GM12878 (cell line): ENCODE results near the gene YY1. TPM values are rescaled to one million over a fixed set of nuclear protein-coding genes. Genes with fewer than 3 reads are reported as not detected.

ENCODE experiments used
- ATAC-seq: fragments of 200-7000 bp; cut with Tn5 transposase; 3 replicates; pipeline ENCODE4 v1.9.1; 2020; ENCODE audit warnings: mild to moderate bottlenecking, moderate library complexity
- BruUV-seq: library from RNA; stranded (reverse); fragments of 400-500 nt; replicated peaks from 2 replicates; lab custom pipeline; 2021; lab: Mats Ljungman, UMichigan
- CTCF ChIA-PET: fragments of 300-600 bp; sonication (Branson Sonifier 250); formaldehyde crosslinking; extraction: SDS; loops from one replicate; lab custom pipeline; 2021; ENCODE audit warnings: inconsistent platforms; lab: Yijun Ruan, JAX
- POLR2A ChIA-PET: fragments of 350-600 bp; formaldehyde crosslinking; extraction: SDS; loops from one replicate; lab custom pipeline; 2021; ENCODE audit warnings: inconsistent platforms; lab: Charles Lee
- RAD21 ChIA-PET: fragments of 300-600 bp; sonication (Branson Sonifier 250); formaldehyde crosslinking; loops from one replicate; lab custom pipeline; 2023; ENCODE audit warnings: antibody characterized with exemption; ENCODE audit not compliant: unreplicated experiment; lab: Charles Lee
- SMC1A ChIA-PET: fragments of 300-600 bp; sonication (Branson Sonifier 250); formaldehyde crosslinking; loops from one replicate; lab custom pipeline; 2023; ENCODE audit not compliant: unreplicated experiment, uncharacterized antibody; lab: Charles Lee
- DNase-seq: peaks from one replicate; pipeline ENCODE4 v3.0.0-alpha.2; 2011; ENCODE audit warnings: low read depth, low spot score
- FAIRE-seq: peaks from 3 replicates; lab custom pipeline; 2011; peaks lifted over from hg19 to GRCh38; lab: Jason Lieb, UNC
- H2AFZ ChIP-seq: 2 replicates; pipeline ENCODE4 v1.6.0; 2011; ENCODE audit warnings: low read depth, low read length, control low read depth; ENCODE audit not compliant: control insufficient read depth
- H3K27ac ChIP-seq: 2 replicates; pipeline ENCODE4 v1.5.1; 2011; ENCODE audit warnings: control low read depth; ENCODE audit not compliant: control insufficient read depth, insufficient read depth
- H3K27me3 ChIP-seq, 2 experiments: replicated peaks in 1 of 2; 2 replicates each; pipeline versions ENCODE4 v1.6.0 to v1.6.1; 2011; ENCODE audit warnings: low read length in 1 of 2; ENCODE audit not compliant: control insufficient read depth in 2 of 2, insufficient read depth in 2 of 2
- H3K36me3 ChIP-seq, 2 experiments: 2 replicates each; pipeline ENCODE4 v1.5.1; 2011; ENCODE audit warnings: low read length in 1 of 2; ENCODE audit not compliant: control insufficient read depth in 2 of 2, insufficient read depth in 2 of 2
- H3K4me1 ChIP-seq: 2 replicates; pipeline ENCODE4 v1.6.1; 2011; ENCODE audit warnings: mild to moderate bottlenecking, low read length, moderate library complexity, mixed read lengths; ENCODE audit not compliant: control insufficient read depth, insufficient read depth
- H3K4me2 ChIP-seq: 2 replicates; pipeline ENCODE4 v1.6.0; 2011; ENCODE audit warnings: control low read depth; ENCODE audit not compliant: control insufficient read depth, insufficient read depth
- H3K4me3 ChIP-seq: fragments of 200-600 bp; sonication (generic); 2 replicates; pipeline ENCODE4 v1.5.1; 2016
- H3K79me2 ChIP-seq: 2 replicates; pipeline ENCODE4 v1.6.0; 2011; ENCODE audit warnings: low read length; ENCODE audit not compliant: control insufficient read depth, insufficient read depth
- H3K9ac ChIP-seq: 2 replicates; pipeline ENCODE4 v1.8.0; 2011; ENCODE audit warnings: low read length, control low read depth, mixed read lengths; ENCODE audit not compliant: control insufficient read depth, insufficient read depth
- H3K9me3 ChIP-seq: replicated peaks from 3 replicates; pipeline ENCODE4 v1.5.1; 2011; ENCODE audit warnings: mild to moderate bottlenecking, low read length; ENCODE audit not compliant: control insufficient read depth, insufficient read depth
- H4K20me1 ChIP-seq: 2 replicates; pipeline ENCODE4 v1.6.0; 2011; ENCODE audit not compliant: control insufficient read depth, insufficient read depth
- ASH2L ChIP-seq: fragments of 300-600, 200-600 bp; sonication (generic); IDR thresholded peaks from 2 replicates; pipeline ENCODE4 v1.6.1; 2017; ENCODE audit warnings: low read depth, mild to moderate bottlenecking, borderline replicate concordance
- ATF7 ChIP-seq: fragments of 450-650 bp; IDR thresholded peaks from 2 replicates; pipeline ENCODE4 v1.6.1; 2016; ENCODE audit warnings: low read depth, mild to moderate bottlenecking
- CEBPZ ChIP-seq: fragments of 150-350 bp; IDR thresholded peaks from 2 replicates; pipeline ENCODE4 v1.6.1; 2016; ENCODE audit warnings: low read depth, low read length
- CHD1 ChIP-seq: IDR thresholded peaks from 2 replicates; pipeline ENCODE4 v1.6.1; 2012; ENCODE audit warnings: low read depth, low read length, improper control_type of control experiment
- HDAC2 ChIP-seq: fragments of 200-600 bp; sonication (generic); IDR thresholded peaks from 2 replicates; pipeline ENCODE4 v1.6.1; 2017
- HDAC6 ChIP-seq: fragments of 200-600 bp; sonication (generic); IDR thresholded peaks from one replicate; pipeline ENCODE4 v1.8.0; 2017; ENCODE audit warnings: antibody characterized with exemption; ENCODE audit not compliant: unreplicated experiment
- MEF2A ChIP-seq: IDR thresholded peaks from 2 replicates; pipeline ENCODE4 v1.6.1; 2011; ENCODE audit warnings: low read depth, mild to moderate bottlenecking, low read length, moderate library complexity; ENCODE audit not compliant: insufficient read depth
- PRDM15 ChIP-seq: fragments of 450-650 bp; formaldehyde crosslinking; IDR thresholded peaks from 2 replicates; pipeline ENCODE4 v1.4.0; 2020; ENCODE audit warnings: mild to moderate bottlenecking, moderate library complexity
- SMAD1 ChIP-seq: fragments of 450-650 bp; IDR thresholded peaks from 2 replicates; pipeline ENCODE4 v1.6.1; 2018; ENCODE audit warnings: mild to moderate bottlenecking, low read depth; ENCODE audit not compliant: partially characterized antibody
- STAT1 ChIP-seq: fragments of 450-650 bp; conservative IDR thresholded peaks from 2 replicates; pipeline ENCODE4 v1.6.1; 2014; ENCODE audit warnings: antibody characterized with exemption, mild to moderate bottlenecking
- TARDBP ChIP-seq: IDR thresholded peaks from 2 replicates; pipeline ENCODE4 v1.6.1; 2016; ENCODE audit warnings: borderline replicate concordance
- ZNF622 ChIP-seq: fragments of 450-650 bp; IDR thresholded peaks from 2 replicates; pipeline ENCODE4 v1.6.1; 2017; ENCODE audit warnings: mild to moderate bottlenecking, inconsistent platforms
- WGBS: methylation state at CpG from one replicate; pipeline ENCODE4 v1.1.6; 2016; ENCODE audit warnings: low lambda C conversion rate; ENCODE audit not compliant: insufficient replicate concordance, insufficient coverage; ENCODE audit errors: missing lambda C conversion rate; 5-methylcytosine and 5-hydroxymethylcytosine counted together
- in situ Hi-C: fragments of 300-500 bp; cut with MboI; formaldehyde crosslinking; loops from 9 replicates; pipeline ENCODE4 v1.14.3; 2018; ENCODE audit warnings: mixed read lengths
- intact Hi-C: fragments of 100-400 bp; cut with micrococcal nuclease; formaldehyde crosslinking; loops from one replicate; pipeline ENCODE4 v1.14.2; 2022; ENCODE audit not compliant: unreplicated experiment
- polyA plus RNA-seq, 11 experiments: library from polyadenylated mRNA; depleted of rRNA in 4 of 11; unstranded in 6 of 11; stranded (reverse) in 5 of 11; fragments of >200 nt; fragmentation: Nextera tagmentation in 4 of 11; fragmentation: Illumina TruSeq in 1 of 11; extraction: Ambion mirVana in 4 of 11; extraction: Trizol in 1 of 11; gene quantifications; 1 replicate in 1 of 11; 2 replicates in 10 of 11; pipeline versions ENCODE4 v1.2.1 to v1.2.3, GENCODE V29; 2011 to 2016; ENCODE audit warnings: inconsistent platforms in 2 of 11, missing spikeins in 2 of 11, low read depth in 1 of 11
- total RNA-seq, 4 experiments: library from RNA; depleted of rRNA in 3 of 4; stranded (reverse); fragments of >200 nt in 3 of 4; fragmentation: Illumina TruSeq in 1 of 4; extraction: Trizol in 1 of 4; gene quantifications; 2 replicates each; pipeline versions ENCODE4 v1.2.1 to v1.2.3, GENCODE V29; 2013 to 2021

YY1 gene
- total and polyA plus RNA-seq, 10 of the 15 experiments (the other 5 are each of a cell fraction or from before 2014, with no cell fraction given): 23.7 to 74.0 (median 39.9) TPM

- no peaks in the 10 kb centered on the region for H3K36me3 ChIP-seq
- in situ Hi-C loops: no loop called here
- 41% methylated on average over 7 of the region's 8 CpGs for WGBS
- no peaks in the 10 kb centered on the region for H3K27me3 ChIP-seq
- no peak overlapping the region for H3K4me3 ChIP-seq
- BruUV-seq: no TSS peak
- DNase-seq (no peak), ATAC-seq (no peak), FAIRE-seq (no peak)
- H3K9me3 ChIP-seq: no peaks in the 10 kb centered on the region
- H3K79me2 ChIP-seq: no peaks in the 10 kb centered on the region
- H3K27ac ChIP-seq: no peak overlapping the region
- no peaks in the 10 kb centered on the region for H4K20me1 ChIP-seq
- intact Hi-C loops: no loop called here
- ChIA-PET POLR2A (no interaction called here), CTCF (interaction anchor here (1.0 kb wide), 1 partner anchor 54 kb away, joined by 4 read pairs; no protein-coding TSS in a partner anchor)
- no peak overlapping the region for H3K4me2 ChIP-seq
- H3K4me1 ChIP-seq: no peaks in the 10 kb centered on the region
- no peak overlapping the region for H3K9ac ChIP-seq
- no peak overlapping the region for H2AFZ ChIP-seq
- TF ChIP-seq ASH2L (no peak), SMAD1 (no peak), ZNF622 (no peak), HDAC2 (no peak), TARDBP (no peak), CEBPZ (no peak), MEF2A (no peak), STAT1 (no peak), HDAC6 (no peak), CHD1 (no peak), ATF7 (no peak), PRDM15 (no peak)
- TF ChIP-seq, all 136 proteins: peak for 0
- RAD21 ChIA-PET: interaction anchor here (1.5 kb wide), 1 partner anchor 11 kb away, joined by 3 read pairs; no protein-coding TSS in a partner anchor
- SMC1A ChIA-PET: no interaction called here
Measured at GRCh38 chr14:100323942-100324307, 85.0 kb downstream of the YY1 start.
